ENCODE measurements around the gene ATG9B. TPM values are rescaled to one million over a fixed set of nuclear protein-coding genes. Genes with fewer than 3 reads are reported as not detected.

ATG9B gene
- polyA plus RNA-seq, 1 of the 3 experiments (the other 2 are of a cell fraction), result 0.67 TPM

DNA sequence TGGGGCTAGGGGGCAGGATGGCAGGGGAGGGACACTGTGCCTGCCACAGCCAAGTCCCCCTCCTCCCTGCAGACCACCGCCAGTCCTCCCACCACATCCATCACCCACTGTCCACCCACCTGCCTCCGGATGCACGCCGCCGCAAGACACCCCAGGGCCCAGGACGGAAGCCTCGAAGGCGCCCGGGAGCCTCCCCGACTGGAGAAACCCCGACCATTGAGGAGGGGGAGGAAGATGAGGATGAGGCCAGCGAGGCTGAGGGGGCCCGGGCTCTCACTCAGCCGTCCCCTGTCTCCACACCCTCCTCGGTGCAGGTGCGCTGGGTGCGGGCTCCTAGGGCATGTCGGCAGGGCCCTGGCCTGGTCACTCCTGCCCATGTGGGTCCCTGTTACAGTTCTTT lies 40.2 kb upstream of the ATG9B start:
- H2AFZ ChIP-seq (ENCODE audit: low read depth), result no peak overlapping the region
- DNase-seq, result no peak
- H3K27me3 ChIP-seq (ENCODE audit: insufficient read depth), result no peaks in the 10 kb centered on the region
- H3F3A ChIP-seq (replicated peaks; ENCODE audit: insufficient read depth), result no peaks in the 10 kb centered on the region
- H3K79me2 ChIP-seq (ENCODE audit: insufficient read depth), result peaks cover 74% of the 10 kb centered on the region
- no peak overlapping the region for H3K4me2 ChIP-seq
- H3K4me3 ChIP-seq (ENCODE audit: low read depth in 2 of 2, low read length in 1 of 2), result no peak overlapping the region
- ChIA-PET POLR2A (no interaction called here), CTCF (interaction anchor here (1.3 to 12.2 kb wide), 7 partner anchors 11 to 46 kb away, joined by 3 to 126 read pairs (median 4); partner anchors contain the start of genes FASTK and TMUB1)
- H3K9me2 ChIP-seq, result no peaks in the 10 kb centered on the region
- peaks cover 14 to 22% of the 10 kb centered on the region in 2 experiments; a peak in 3 of 4 replicates for H3K4me1 ChIP-seq (ENCODE audit: control insufficient read depth in 1 of 2, insufficient read depth in 2 of 2, low read depth in 1 of 2, low read length in 1 of 2)
- 95% methylated on average over 17 of the region's 18 CpGs for WGBS (ENCODE audit: low lambda C conversion rate)
- H3K9ac ChIP-seq, result no peak overlapping the region
- H3K9me3 ChIP-seq, result no peaks in the 10 kb centered on the region
- no peak for TF ChIP-seq SMC3 (IDR thresholded peaks at IDR 0.05; ENCODE audit: low read depth, low read length)
- TF ChIP-seq, protein P1, sequence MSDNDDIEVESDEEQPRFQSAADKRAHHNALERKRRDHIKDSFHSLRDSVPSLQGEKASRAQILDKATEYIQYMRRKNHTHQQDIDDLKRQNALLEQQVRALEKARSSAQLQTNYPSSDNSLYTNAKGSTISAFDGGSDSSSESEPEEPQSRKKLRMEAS (IDR thresholded peaks at IDR 0.05; ENCODE audit: low read depth), result no peak
- H3K27ac ChIP-seq (ENCODE audit: low read depth in 2 of 2, low read length in 1 of 2), result no peak overlapping the region
- peaks cover 40% of the 10 kb centered on the region for H4K20me1 ChIP-seq (ENCODE audit: insufficient read depth)
- peaks cover 49 to 62% of the 10 kb centered on the region in 2 experiments for H3K36me3 ChIP-seq (replicated peaks in 1 of 2; ENCODE audit: control insufficient read depth in 1 of 2, insufficient read depth in 2 of 2, low read length in 1 of 2)

DNA sequence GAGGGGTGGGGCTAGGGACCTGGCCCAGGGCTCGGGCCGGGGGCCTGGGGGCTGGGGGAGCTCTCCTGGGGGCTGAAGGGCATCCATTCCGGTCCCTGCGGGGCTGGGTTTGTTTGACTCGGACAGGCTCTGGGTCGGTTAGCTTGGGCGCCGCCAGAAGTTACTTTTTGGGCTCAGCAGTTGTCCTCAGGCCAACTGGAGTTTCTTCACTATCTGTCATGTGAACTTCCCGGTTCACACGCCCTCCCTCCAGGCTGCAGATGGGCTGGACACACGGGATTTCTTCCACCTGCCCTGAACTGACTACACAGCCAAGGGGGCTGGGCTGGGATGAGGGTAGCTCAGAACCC lies 38.9 kb upstream of the ATG9B start:
- H3K27ac ChIP-seq (ENCODE audit: low read depth in 2 of 2, low read length in 1 of 2), result no peak overlapping the region
- H3K79me2 ChIP-seq (ENCODE audit: insufficient read depth), result peaks cover 67% of the 10 kb centered on the region
- CTCF ChIA-PET, result interaction anchor here (1.0 to 12.2 kb wide), 10 partner anchors 13 to 164 kb away, joined by 3 to 126 read pairs (median 4); partner anchors contain the start of genes FASTK and TMUB1
- no peak overlapping the region for H3K9ac ChIP-seq
- TF ChIP-seq, protein P2, sequence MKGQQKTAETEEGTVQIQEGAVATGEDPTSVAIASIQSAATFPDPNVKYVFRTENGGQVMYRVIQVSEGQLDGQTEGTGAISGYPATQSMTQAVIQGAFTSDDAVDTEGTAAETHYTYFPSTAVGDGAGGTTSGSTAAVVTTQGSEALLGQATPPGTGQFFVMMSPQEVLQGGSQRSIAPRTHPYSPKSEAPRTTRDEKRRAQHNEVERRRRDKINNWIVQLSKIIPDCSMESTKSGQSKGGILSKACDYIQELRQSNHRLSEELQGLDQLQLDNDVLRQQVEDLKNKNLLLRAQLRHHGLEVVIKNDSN (IDR thresholded peaks at IDR 0.05; ENCODE audit: borderline replicate concordance, low read depth), result no peak
- TF ChIP-seq, protein P3, sequence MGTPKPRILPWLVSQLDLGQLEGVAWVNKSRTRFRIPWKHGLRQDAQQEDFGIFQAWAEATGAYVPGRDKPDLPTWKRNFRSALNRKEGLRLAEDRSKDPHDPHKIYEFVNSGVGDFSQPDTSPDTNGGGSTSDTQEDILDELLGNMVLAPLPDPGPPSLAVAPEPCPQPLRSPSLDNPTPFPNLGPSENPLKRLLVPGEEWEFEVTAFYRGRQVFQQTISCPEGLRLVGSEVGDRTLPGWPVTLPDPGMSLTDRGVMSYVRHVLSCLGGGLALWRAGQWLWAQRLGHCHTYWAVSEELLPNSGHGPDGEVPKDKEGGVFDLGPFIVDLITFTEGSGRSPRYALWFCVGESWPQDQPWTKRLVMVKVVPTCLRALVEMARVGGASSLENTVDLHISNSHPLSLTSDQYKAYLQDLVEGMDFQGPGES (IDR thresholded peaks at IDR 0.05; ENCODE audit: low read depth, low read length), result no peak
- TF ChIP-seq, protein P4, sequence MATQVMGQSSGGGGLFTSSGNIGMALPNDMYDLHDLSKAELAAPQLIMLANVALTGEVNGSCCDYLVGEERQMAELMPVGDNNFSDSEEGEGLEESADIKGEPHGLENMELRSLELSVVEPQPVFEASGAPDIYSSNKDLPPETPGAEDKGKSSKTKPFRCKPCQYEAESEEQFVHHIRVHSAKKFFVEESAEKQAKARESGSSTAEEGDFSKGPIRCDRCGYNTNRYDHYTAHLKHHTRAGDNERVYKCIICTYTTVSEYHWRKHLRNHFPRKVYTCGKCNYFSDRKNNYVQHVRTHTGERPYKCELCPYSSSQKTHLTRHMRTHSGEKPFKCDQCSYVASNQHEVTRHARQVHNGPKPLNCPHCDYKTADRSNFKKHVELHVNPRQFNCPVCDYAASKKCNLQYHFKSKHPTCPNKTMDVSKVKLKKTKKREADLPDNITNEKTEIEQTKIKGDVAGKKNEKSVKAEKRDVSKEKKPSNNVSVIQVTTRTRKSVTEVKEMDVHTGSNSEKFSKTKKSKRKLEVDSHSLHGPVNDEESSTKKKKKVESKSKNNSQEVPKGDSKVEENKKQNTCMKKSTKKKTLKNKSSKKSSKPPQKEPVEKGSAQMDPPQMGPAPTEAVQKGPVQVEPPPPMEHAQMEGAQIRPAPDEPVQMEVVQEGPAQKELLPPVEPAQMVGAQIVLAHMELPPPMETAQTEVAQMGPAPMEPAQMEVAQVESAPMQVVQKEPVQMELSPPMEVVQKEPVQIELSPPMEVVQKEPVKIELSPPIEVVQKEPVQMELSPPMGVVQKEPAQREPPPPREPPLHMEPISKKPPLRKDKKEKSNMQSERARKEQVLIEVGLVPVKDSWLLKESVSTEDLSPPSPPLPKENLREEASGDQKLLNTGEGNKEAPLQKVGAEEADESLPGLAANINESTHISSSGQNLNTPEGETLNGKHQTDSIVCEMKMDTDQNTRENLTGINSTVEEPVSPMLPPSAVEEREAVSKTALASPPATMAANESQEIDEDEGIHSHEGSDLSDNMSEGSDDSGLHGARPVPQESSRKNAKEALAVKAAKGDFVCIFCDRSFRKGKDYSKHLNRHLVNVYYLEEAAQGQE (IDR thresholded peaks at IDR 0.05; ENCODE audit: low read depth, low read length), result no peak
- no peak for TF ChIP-seq EZH2phosphoT487 (IDR thresholded peaks at IDR 0.05; ENCODE audit: borderline replicate concordance, low read depth)
- TF ChIP-seq, protein P5, sequence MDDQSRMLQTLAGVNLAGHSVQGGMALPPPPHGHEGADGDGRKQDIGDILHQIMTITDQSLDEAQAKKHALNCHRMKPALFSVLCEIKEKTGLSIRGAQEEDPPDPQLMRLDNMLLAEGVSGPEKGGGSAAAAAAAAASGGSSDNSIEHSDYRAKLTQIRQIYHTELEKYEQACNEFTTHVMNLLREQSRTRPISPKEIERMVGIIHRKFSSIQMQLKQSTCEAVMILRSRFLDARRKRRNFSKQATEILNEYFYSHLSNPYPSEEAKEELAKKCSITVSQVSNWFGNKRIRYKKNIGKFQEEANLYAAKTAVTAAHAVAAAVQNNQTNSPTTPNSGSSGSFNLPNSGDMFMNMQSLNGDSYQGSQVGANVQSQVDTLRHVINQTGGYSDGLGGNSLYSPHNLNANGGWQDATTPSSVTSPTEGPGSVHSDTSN (IDR thresholded peaks at IDR 0.05), result no peak
- H3K36me3 ChIP-seq (replicated peaks in 1 of 2; ENCODE audit: control insufficient read depth in 1 of 2, insufficient read depth in 2 of 2, low read length in 1 of 2), result peaks cover 40 to 53% of the 10 kb centered on the region in 2 experiments
- 64% methylated on average over 8 of the region's 11 CpGs for WGBS (ENCODE audit: low lambda C conversion rate)
- no peak overlapping the region for H3K4me2 ChIP-seq
- no peak overlapping the region for H2AFZ ChIP-seq (ENCODE audit: low read depth)
- H3F3A ChIP-seq (replicated peaks; ENCODE audit: insufficient read depth), result no peaks in the 10 kb centered on the region
- no peak overlapping the region for H3K4me3 ChIP-seq (ENCODE audit: low read depth in 2 of 2, low read length in 1 of 2)
- H3K9me3 ChIP-seq, result no peaks in the 10 kb centered on the region
- H3K9me2 ChIP-seq, result no peaks in the 10 kb centered on the region
- DNase-seq, result no peak
- peaks cover 40% of the 10 kb centered on the region for H4K20me1 ChIP-seq (ENCODE audit: insufficient read depth)
- no peaks in the 10 kb centered on the region for H3K27me3 ChIP-seq (ENCODE audit: insufficient read depth)
- POLR2A ChIA-PET, result no interaction called here
- H3K4me1 ChIP-seq (ENCODE audit: control insufficient read depth in 1 of 2, insufficient read depth in 2 of 2, low read depth in 1 of 2, low read length in 1 of 2), result peaks cover 24 to 32% of the 10 kb centered on the region in 2 experiments
